ENCODE results near the gene LPA.
A peak's percentile ranks its signal among the peaks of the same experiment; 100 is the strongest.
"Not testable (repeated sequence)": the region's sequence is repeated elsewhere in the genome, so short reads cannot be mapped to it uniquely, and the experiment has no call there.

LPA gene, protein sequence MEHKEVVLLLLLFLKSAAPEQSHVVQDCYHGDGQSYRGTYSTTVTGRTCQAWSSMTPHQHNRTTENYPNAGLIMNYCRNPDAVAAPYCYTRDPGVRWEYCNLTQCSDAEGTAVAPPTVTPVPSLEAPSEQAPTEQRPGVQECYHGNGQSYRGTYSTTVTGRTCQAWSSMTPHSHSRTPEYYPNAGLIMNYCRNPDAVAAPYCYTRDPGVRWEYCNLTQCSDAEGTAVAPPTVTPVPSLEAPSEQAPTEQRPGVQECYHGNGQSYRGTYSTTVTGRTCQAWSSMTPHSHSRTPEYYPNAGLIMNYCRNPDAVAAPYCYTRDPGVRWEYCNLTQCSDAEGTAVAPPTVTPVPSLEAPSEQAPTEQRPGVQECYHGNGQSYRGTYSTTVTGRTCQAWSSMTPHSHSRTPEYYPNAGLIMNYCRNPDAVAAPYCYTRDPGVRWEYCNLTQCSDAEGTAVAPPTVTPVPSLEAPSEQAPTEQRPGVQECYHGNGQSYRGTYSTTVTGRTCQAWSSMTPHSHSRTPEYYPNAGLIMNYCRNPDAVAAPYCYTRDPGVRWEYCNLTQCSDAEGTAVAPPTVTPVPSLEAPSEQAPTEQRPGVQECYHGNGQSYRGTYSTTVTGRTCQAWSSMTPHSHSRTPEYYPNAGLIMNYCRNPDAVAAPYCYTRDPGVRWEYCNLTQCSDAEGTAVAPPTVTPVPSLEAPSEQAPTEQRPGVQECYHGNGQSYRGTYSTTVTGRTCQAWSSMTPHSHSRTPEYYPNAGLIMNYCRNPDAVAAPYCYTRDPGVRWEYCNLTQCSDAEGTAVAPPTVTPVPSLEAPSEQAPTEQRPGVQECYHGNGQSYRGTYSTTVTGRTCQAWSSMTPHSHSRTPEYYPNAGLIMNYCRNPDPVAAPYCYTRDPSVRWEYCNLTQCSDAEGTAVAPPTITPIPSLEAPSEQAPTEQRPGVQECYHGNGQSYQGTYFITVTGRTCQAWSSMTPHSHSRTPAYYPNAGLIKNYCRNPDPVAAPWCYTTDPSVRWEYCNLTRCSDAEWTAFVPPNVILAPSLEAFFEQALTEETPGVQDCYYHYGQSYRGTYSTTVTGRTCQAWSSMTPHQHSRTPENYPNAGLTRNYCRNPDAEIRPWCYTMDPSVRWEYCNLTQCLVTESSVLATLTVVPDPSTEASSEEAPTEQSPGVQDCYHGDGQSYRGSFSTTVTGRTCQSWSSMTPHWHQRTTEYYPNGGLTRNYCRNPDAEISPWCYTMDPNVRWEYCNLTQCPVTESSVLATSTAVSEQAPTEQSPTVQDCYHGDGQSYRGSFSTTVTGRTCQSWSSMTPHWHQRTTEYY (N-terminal part only)

GRCh38 chr6:160664198-160664597 lies at the start of gene LPA:
Gene LPA (minus strand): TSS chr6:160664275. CDS start chr6:160664214, 61 bp downstream.
- not testable (repeated sequence) for DNase-seq

GRCh38 chr6:160708993-160709392 lies 44.9 kb upstream of the LPA start:
- DNase-seq, result not testable (repeated sequence)

DNA sequence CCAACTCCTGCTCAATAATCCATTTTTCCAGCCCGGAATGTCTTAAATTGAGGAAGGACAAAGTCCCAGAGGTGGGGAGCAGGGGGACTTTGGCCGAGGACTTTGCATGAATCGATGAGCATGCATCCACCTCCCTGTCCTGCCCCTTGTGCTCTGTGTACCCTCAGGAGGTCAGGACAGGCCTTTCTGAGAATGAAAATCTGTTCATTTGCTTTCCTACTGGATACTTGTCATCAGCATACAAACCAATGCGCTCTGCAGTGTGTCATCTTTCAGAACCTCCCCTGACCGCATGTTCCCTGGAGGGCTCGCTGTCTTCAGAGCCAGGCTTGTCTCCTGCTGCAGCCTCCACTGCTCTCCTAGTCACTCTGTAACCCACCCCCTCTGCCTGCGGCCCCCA lies 40.6 kb upstream of the LPA start:
- not testable (repeated sequence) for DNase-seq

DNA sequence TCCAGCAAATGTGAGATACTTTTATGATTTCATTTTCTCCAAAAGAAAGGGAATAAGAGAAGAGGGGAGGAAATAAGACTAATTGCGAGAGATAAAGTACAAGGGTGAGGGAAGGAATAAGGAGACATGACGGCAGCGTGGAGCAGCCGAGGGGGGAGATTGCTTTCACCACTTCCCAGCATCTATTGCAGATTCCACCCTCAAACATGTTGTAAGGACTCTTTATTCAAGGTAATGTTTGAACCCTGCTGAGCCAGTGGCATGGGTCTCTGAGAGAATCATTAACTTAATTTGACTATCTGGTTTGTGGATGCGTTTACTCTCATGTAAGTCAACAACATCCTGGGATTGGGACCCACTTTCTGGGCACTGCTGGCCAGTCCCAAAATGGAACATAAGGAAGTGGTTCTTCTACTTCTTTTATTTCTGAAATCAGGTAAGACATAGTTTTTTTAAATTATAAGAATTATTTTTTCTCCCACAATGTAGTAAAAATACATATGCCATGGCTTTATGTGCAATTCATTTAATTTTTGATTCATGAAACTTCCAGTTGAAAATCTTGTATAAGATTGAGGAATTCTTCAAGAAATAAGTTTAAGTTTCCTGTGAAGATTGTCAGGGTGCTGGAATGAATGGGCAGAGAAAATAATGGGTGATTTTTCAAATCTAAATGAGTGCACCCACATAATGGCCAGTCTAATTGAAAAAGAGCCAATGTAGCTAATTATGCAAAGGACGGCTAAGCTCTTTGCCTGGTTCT lies 38.0 kb upstream of the LPA start, which contains the start of gene PLG:
Gene PLG, plus strand, starts transcription at position 327 of the 763 bp plus-strand sequence. Its CDS starts 61 bp downstream, at position 388.
- not testable (repeated sequence) for DNase-seq

DNA sequence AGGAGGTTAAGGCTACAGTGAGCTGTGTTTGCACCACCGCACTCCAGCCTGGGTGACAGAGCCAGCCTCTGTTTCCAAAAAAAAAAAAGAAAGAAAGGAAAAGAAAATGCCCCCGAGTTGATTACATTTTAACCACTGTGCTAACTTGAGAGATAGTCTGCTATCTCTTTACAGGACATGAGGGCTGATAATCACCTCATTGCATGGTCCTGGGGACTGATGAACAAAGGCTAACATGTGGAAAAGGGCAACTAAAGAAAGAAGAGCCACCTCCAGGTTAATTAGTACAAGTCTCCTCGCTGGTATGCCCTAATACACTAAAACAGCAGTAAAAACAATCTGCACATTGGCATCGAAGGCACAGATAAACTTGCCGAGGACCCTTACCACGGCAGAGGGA lies 33.8 kb upstream of the LPA start:
- DNase-seq, result no peak

- not testable (repeated sequence) for DNase-seq
Measured at GRCh38 chr6:160696884-160697283, 32.8 kb upstream of the LPA start.

GRCh38 chr6:160695622-160696021 lies 31.5 kb upstream of the LPA start:
- DNase-seq, result not testable (repeated sequence)

DNA sequence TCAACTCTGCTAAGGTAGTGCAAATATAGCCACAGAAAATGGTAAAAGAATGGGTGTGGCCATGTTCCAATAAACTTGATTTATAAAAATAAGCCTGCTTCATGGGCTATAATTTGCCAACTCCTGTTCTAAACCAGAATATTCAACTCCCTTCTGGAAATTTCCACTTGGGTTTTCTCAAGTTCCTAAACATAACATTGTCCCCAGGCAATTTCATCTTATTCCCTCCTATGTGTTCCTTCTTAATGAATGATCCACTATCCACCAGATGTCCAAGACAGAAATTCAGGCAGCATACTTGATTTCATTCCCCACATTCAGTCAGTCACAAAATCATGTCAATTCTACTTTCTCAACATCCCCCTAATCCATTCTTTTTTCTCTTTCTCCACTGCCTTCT lies 30.9 kb upstream of the LPA start:
- not testable (repeated sequence) for DNase-seq

DNA sequence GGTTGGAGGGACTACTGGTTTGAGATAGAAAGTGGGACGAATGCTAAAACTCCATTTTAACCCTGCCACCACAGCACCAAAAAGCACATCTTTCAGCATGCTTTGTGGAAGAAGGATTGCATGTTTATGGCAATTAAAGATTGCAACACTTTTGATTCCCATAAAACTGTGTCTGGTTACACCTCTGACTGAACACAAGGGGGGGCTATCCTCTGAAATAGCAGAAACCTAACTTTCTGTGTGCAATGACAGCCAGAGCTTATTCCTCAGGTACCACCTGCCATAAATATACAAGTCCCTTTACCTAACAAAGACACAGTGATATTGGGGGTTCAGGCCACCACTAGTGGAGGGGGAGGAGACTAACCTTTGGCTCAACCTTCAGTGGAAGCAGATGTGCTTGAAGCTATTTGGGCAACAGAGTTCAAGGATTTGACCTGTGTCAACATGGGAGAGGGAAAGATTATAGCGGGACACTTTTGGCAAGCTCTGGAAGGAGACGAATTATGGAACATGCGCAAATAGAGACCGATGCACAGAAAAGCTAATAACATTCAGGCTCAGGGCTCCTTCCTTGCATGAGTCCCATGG lies 28.4 kb upstream of the LPA start:
- no peak for DNase-seq

DNA sequence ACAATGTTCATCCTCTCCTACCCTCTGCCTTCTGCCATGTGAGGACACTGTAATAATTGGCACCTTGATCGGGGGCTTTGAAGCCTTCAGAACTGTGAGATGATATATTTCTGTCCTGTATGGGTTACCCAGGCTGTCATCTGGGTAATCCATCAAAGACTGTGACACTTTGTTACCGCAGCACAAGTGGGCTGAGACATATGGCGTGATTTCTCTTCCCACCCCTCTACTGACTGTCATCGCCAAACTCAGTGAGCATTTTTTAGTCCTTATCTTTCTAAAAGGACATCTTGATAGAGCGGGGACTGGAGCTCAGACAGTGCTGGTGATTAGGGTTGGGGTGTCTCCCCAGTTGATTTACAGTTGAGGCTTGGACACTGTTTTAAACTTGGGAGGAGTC lies 27.5 kb upstream of the LPA start:
- no peak for DNase-seq

GRCh38 chr6:160690458-160690857 lies 26.4 kb upstream of the LPA start:
- no peak for DNase-seq

DNA sequence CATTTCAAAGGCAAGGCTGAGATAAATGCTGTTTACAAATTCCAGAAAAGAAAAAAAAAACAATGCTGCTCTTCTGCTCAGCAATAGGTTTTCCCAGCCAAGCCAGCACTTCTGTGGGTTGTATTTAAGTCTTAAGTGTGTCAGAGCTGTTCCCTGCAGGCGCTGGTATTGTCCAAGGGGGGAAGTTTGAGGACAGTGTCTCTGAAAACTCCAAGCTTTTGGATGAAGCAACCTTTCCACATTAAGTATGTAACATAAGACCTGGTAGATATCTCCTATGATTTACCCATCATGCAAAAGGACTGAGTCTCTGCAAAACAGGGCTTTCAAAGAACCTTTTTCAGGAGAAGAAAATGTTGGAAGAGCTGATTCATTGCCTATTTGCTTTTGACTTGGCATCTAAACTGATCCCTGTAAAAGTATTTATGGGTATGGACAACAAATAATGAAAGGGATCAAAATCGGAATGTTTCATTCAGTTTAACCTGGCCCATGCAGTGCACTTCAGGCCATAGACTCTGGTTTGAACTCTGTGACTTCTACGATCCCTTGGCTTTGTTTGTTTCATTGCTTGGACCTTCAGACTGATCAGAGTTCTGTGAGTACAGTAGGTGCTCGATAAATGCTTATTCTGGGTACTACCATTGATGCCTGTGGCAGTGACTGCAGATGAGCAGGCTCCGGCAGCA lies 21.8 kb upstream of the LPA start:
- no peak for DNase-seq

DNA sequence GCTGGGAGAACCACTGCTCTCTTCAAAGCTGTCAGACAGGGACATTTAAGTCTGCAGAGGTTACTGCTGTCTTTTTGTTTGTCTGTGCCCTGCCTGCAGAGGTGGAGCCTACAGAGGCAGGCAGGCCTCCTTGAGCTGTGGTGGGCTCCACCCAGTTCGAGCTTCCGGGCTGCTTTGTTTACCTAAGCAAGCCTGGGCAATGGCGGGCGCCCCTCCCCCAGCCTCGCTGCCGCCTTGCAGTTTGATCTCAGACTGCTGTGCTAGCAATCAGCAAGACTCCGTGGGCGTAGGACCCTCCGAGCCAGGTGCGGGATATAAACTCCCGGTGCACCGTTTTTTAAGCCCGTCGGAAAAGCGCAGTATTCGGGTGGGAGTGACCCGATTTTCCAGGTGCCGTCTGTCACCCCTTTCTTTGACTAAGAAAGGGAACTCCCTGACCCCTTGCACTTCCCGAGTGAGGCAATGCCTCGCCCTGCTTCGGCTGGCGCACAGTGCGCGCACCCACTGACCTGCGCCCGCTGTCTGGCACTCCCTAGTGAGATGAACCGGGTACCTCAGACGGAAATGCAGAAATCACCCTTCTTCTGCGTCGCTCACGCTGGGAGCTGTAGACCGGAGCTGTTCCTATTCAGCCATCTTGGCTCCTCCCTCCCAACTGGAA lies 21.2 kb upstream of the LPA start:
- not testable (repeated sequence) for DNase-seq

GRCh38 chr6:160679402-160679769 lies 15.3 kb upstream of the LPA start:
- no peak for DNase-seq

DNA sequence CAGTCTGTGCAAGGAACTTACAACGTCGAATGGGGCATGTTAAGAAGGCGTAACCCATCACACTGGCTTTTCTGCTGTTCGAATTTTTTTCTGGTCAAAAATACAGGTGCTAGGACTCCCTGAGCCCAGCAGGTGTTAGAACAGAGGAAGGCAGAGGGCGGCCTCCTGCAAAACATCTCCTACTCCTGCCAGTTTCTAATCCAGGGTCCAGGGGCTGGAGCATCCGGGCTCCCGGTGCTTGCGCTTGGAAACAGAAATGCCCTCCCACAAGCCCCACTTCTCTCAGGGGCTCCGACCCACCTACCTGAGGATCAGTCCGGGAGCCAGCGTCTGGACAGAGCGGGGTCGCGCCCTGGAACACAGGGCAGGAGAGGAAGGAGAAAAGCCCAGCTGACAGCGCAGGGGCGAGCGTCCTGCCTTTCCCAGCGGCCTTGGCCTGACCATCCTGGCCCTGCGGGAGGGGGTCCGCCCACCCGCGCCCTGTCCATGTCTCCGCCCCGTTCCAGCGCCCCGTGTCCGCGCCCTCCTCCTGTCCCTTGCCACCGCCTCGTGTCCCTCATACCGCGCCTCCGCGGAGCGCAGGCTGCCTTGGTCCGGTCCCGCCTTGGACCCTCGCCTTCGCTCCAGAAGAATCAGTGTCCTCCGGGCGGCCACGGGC lies 14.8 kb upstream of the LPA start:
- DNase-seq, result no peak

- no peak for DNase-seq
Measured at GRCh38 chr6:160678230-160678629, 14.2 kb upstream of the LPA start.

GRCh38 chr6:160676418-160676817 lies 12.3 kb upstream of the LPA start:
- DNase-seq, result not testable (repeated sequence)

DNA sequence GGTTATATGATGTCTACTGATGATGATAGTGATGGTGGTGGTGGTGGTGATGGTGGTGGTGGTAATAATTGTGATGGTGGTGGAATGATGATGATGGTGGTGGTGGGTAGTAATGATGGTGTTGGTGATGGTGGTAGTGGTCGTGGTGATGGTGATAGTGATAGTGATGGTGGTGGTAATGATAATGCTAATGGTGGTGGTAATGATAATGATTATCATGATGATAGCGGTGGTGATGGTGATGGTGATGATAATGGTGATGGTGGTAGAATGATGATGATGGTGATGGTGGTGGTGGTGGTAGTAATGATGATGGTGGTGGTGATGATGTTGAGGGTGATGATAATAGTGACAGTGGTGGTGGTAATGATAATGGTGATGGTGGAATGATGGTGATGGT lies 4.5 kb upstream of the LPA start:
- DNase-seq, result no peak

DNA sequence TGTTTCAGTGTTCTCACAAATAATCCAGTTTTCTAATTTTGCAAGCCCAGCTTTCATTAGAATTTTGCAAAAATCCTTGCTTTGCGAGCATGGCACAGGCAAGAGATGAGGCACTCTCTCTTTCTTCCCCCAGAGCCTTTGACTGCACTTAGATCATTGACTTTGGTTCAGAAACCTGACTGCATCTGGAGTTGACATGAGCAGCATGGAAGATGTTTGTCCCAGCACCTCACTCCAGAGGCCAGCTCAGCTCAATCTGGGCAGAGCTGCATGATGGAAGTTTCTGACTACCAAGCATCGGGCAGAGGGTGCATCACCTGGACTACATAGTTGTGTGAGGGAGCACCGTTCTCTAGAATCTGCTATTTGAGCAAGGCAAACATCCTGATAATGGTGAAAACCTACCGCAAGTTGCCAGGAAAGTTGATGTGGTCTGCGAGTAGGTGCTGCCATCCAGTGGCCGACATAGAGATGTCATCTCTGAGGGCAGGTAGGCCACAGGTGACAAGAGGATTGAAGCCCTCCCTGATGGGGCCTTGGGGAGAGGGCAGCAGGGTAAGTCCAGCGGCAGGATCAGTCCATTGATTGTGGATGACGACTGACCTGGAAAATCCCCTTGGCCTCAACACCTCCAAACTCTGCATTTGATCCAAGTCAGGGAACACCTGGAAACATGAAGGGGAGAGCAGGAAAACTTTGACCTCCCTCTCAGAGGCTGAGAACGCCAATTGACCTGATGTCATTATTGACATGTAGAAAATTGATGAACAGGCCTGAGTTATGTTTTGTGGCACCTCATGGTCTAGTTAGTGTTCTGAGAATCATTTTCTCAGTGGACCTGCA lies 3.8 kb upstream of the LPA start:
- peak; percentile 1 to 9 for DNase-seq
